ENCODE results near the gene MMP19. TPM values are rescaled to one million over a fixed set of nuclear protein-coding genes. Genes with fewer than 3 reads are reported as not detected.

The MMP19 gene
- total and polyA plus RNA-seq, 3 donors from 2014 or later = 1.3 to 6.5 (median 1.3) TPM

GRCh38 chr12:55845361-55845760 lies 2.6 kb upstream of the MMP19 start:
- no peak overlapping the region for H3K4me3 ChIP-seq
- no peak overlapping the region for H3K27ac ChIP-seq
- H3K4me1 ChIP-seq = peaks cover 30% of the 10 kb centered on the region
- no peaks in the 10 kb centered on the region for H3K27me3 ChIP-seq
- WGBS, 2 donors = 82 to 95% methylated on average over 5 of the region's 5 CpGs
- no peaks in the 10 kb centered on the region for H3K9me3 ChIP-seq
- no peak for DNase-seq
- H3K36me3 ChIP-seq (ENCODE audit: low read depth, missing control alignments) = no peaks in the 10 kb centered on the region
- intact Hi-C loops (cut with DNase I; ENCODE audit: low total_unique reads) = no loop called here
- TF ChIP-seq, protein P1, sequence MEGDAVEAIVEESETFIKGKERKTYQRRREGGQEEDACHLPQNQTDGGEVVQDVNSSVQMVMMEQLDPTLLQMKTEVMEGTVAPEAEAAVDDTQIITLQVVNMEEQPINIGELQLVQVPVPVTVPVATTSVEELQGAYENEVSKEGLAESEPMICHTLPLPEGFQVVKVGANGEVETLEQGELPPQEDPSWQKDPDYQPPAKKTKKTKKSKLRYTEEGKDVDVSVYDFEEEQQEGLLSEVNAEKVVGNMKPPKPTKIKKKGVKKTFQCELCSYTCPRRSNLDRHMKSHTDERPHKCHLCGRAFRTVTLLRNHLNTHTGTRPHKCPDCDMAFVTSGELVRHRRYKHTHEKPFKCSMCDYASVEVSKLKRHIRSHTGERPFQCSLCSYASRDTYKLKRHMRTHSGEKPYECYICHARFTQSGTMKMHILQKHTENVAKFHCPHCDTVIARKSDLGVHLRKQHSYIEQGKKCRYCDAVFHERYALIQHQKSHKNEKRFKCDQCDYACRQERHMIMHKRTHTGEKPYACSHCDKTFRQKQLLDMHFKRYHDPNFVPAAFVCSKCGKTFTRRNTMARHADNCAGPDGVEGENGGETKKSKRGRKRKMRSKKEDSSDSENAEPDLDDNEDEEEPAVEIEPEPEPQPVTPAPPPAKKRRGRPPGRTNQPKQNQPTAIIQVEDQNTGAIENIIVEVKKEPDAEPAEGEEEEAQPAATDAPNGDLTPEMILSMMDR (IDR thresholded peaks at IDR 0.05) = no peak
- no peak for TF ChIP-seq POLR2A (IDR thresholded peaks at IDR 0.05)

GRCh38 chr12:55844961-55845360 lies 2.2 kb upstream of the MMP19 start:
- peaks cover 27% of the 10 kb centered on the region for H3K4me1 ChIP-seq
- no peaks in the 10 kb centered on the region for H3K36me3 ChIP-seq (ENCODE audit: low read depth, missing control alignments)
- WGBS, 2 donors = 89 to 93% methylated on average over 4 of the region's 4 CpGs
- no peak overlapping the region for H3K4me3 ChIP-seq
- TF ChIP-seq, protein P1 (IDR thresholded peaks at IDR 0.05) = no peak
- TF ChIP-seq POLR2A (IDR thresholded peaks at IDR 0.05) = no peak
- no peak overlapping the region for H3K27ac ChIP-seq
- intact Hi-C loops (cut with DNase I; ENCODE audit: low total_unique reads) = no loop called here
- H3K9me3 ChIP-seq = no peaks in the 10 kb centered on the region
- no peak for DNase-seq
- no peaks in the 10 kb centered on the region for H3K27me3 ChIP-seq

GRCh38 chr12:55843431-55843830 lies 695 bp upstream of the MMP19 start:
- no peak overlapping the region for H3K4me3 ChIP-seq
- no peaks in the 10 kb centered on the region for H3K36me3 ChIP-seq (ENCODE audit: low read depth, missing control alignments)
- no peak for TF ChIP-seq POLR2A (IDR thresholded peaks at IDR 0.05)
- TF ChIP-seq, protein P1 (IDR thresholded peaks at IDR 0.05) = no peak
- no peaks in the 10 kb centered on the region for H3K27me3 ChIP-seq
- no peaks in the 10 kb centered on the region for H3K9me3 ChIP-seq
- H3K4me1 ChIP-seq = peaks cover 23% of the 10 kb centered on the region
- intact Hi-C loops (cut with DNase I; ENCODE audit: low total_unique reads) = no loop called here
- no peak overlapping the region for H3K27ac ChIP-seq
- WGBS, 2 donors = 92 to 95% methylated on average over 4 of the region's 4 CpGs
- no peak for DNase-seq

DNA sequence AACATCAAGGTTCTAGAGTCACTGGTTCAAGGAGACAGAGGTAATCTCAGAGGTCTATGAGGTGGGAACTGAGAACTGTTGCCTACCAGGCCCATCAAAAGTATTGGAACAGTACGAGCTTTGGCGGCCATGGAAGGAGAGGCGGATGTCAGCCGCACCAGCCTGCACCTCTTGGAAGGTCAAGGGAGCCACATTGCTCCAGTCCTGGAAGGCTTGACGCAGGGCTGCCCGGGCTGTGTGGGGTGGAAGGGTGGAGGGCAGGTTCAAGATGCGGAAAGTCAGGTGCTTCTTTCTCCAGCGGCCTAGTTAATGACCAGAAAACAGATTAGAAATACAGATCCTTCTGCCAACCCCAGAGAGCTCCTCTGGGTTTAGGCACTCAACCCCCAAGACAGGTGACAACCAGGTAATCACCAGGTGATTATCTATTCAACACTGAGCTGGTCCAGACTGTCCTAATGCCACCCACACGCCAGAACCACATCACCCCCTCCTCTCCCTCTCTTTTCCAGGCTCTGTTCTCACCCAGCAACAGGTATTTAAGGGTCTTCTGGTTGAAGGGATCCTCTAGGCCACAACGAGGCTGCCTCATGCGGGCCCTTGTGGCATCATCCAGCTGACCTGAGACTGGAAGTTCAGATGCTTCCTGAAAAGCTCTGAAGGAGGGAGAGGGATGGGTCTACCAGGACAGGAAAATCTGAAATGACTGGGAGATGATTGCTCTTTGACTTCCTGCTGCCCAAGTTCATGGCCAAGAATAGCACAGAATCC lies 2.0 kb downstream of the MMP19 start:
- intact Hi-C loops (cut with DNase I; ENCODE audit: low total_unique reads) = no loop called here
- H3K4me1 ChIP-seq = peaks cover under 1% of the 10 kb centered on the region

More for the DNA sequence above, 2.0 kb downstream of the MMP19 start:
- no peaks in the 10 kb centered on the region for H3K9me3 ChIP-seq
- TF ChIP-seq POLR2A (IDR thresholded peaks at IDR 0.05) = no peak
- TF ChIP-seq, protein P1 (IDR thresholded peaks at IDR 0.05) = no peak
- H3K36me3 ChIP-seq (ENCODE audit: low read depth, missing control alignments) = no peaks in the 10 kb centered on the region
- 96 to 97% methylated on average over 9 to 11 of the region's 11 CpGs for WGBS, 2 donors
- DNase-seq = no peak
- H3K4me3 ChIP-seq = no peak overlapping the region
- H3K27ac ChIP-seq = no peak overlapping the region
- H3K27me3 ChIP-seq = no peaks in the 10 kb centered on the region

Data from testis (tissue), 3 donors.